HepG2 (cell line): ENCODE results near the gene PFDN2.

Experiments used
- CTCF ChIP-seq: sonication (generic); formaldehyde crosslinking; IDR thresholded peaks from 2 replicates; pipeline ENCODE4 v1.5.0; 2020; ENCODE audit warnings: mild to moderate bottlenecking, missing genetic modification reagents, moderate library complexity
- ZNF747 ChIP-seq: sonication (generic); formaldehyde crosslinking; IDR thresholded peaks from 2 replicates; pipeline ENCODE4 v1.8.1; 2023; ENCODE audit warnings: missing genetic modification reagents, mild to moderate bottlenecking, borderline replicate concordance

GRCh38 chr1:161090617-161091016, 27.2 kb downstream of the PFDN2 start:
- TF ChIP-seq CTCF (CRISPR knock-in tag) (no peak), ZNF747 (CRISPR knock-in tag) (no peak)
